Subcutaneous abdominal adipose tissue (tissue), 5 donors: ENCODE data around the gene KLHDC10.
"Not testable (repeated sequence)": the region's sequence is repeated elsewhere in the genome, so short reads cannot be mapped to it uniquely, and the experiment has no call there.

ENCODE experiments used
- H3K27ac ChIP-seq: one replicate; pipeline ENCODE4 v1.7.0; 2013; ENCODE audit warnings: low read depth, mild to moderate bottlenecking, inconsistent platforms, low read length, moderate library complexity
- H3K27me3 ChIP-seq, 5 donors: one replicate each; pipeline ENCODE4 v1.7.0; 2013; ENCODE audit warnings: low read length in 5 of 5, inconsistent platforms in 1 of 5; ENCODE audit not compliant: control insufficient read depth in 5 of 5, insufficient read depth in 4 of 5
- H3K36me3 ChIP-seq, 5 donors: one replicate each; pipeline ENCODE4 v1.7.0; 2013; ENCODE audit warnings: low read length in 5 of 5; ENCODE audit not compliant: control insufficient read depth in 5 of 5, insufficient read depth in 5 of 5
- H3K4me1 ChIP-seq, 5 donors: one replicate each; pipeline ENCODE4 v1.7.0; 2013; ENCODE audit warnings: low read length in 5 of 5, mild to moderate bottlenecking in 3 of 5, moderate library complexity in 1 of 5; ENCODE audit not compliant: control insufficient read depth in 5 of 5, insufficient read depth in 5 of 5
- H3K4me3 ChIP-seq, 5 donors: one replicate each; pipeline ENCODE4 v1.7.0; 2013; ENCODE audit warnings: low read length in 5 of 5, low read depth in 1 of 5
- H3K9ac ChIP-seq, 5 donors: one replicate each; pipeline ENCODE4 v1.7.0; 2013; ENCODE audit warnings: low read length in 5 of 5, mild to moderate bottlenecking in 4 of 5, moderate library complexity in 3 of 5
- H3K9me3 ChIP-seq, 5 donors: one replicate each; pipeline ENCODE4 v1.7.0; 2013; ENCODE audit warnings: low read length in 5 of 5; ENCODE audit not compliant: control insufficient read depth in 5 of 5
- donor health status: healthy.
- donor health status: healthy.
- donor health status: healthy.
- donor health status: healthy.
- donor health status: healthy.

KLHDC10 gene

DNA sequence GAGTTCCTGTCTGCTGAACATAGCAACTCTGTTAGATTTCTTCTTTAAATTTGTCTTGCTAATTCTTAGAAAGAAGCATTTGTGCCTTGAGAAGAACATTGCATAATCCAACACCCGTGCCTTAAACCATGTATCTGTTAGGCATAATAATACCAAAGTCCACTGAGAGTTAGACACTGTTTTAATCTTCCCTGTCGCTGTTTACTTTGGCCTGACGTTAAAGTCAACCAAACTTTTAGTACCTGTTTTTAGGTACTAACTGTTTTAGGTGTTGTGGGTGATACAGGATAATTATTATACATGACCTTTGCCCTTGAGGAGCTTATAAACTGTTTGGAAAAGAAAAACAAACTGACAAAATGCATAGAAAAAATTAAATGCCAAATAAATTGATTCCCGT is 43.6 kb downstream of the KLHDC10 start:
- no peak overlapping the region for H3K27ac ChIP-seq

DNA sequence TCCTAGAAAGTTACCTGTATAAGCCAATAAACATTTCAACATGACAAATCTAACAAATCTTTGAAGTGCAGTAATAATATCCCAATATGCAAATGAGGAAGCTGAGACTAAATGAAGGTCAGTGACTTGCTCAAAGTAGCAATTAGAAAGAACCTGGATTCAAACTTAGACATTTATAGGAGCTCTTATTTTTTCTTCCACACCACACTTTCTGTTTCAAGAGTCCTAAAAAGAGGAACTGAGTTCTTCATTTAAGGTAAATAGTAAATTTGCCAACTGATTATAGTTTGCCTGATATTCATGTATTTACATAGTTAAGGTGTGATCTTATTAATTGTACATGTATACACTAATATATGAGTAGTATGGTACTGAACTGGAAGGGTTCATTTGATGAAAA is 44.0 kb downstream of the KLHDC10 start:
- Histone ChIP-seq H3K4me3 (no peak overlapping the region), H3K9me3 (no peaks in the 10 kb centered on the region), H3K9ac (no peak overlapping the region), H3K27me3 (no peaks in the 10 kb centered on the region), H3K36me3 (peaks cover 0 to 9% (median 6%) of the 10 kb centered on the region in 5 donors), H3K27ac (no peak overlapping the region), H3K4me1 (peaks cover 0 to 4% (median 0%) of the 10 kb centered on the region in 5 donors)

More for the DNA sequence above, 43.6 kb downstream of the KLHDC10 start:
- Histone ChIP-seq H3K9me3 (no peaks in the 10 kb centered on the region), H3K4me3 (no peak overlapping the region), H3K27me3 (no peaks in the 10 kb centered on the region), H3K9ac (no peak overlapping the region), H3K4me1 (peaks cover 0 to 4% (median 0%) of the 10 kb centered on the region in 5 donors), H3K36me3 (peaks cover 0 to 8% (median 6%) of the 10 kb centered on the region in 5 donors)

- H3K4me1 ChIP-seq: peaks cover 0 to 4% (median 0%) of the 10 kb centered on the region in 5 donors
- H3K27ac ChIP-seq: no peak overlapping the region
- H3K9me3 ChIP-seq: no peaks in the 10 kb centered on the region
- peaks cover under 1 to 10% (median 6%) of the 10 kb centered on the region in 5 donors for H3K36me3 ChIP-seq
- no peak overlapping the region for H3K4me3 ChIP-seq
- H3K27me3 ChIP-seq: no peaks in the 10 kb centered on the region
- H3K9ac ChIP-seq: no peak overlapping the region
These were observed 44.4 kb downstream of the KLHDC10 start for GRCh38 chr7:130114776-130115175.

- Histone ChIP-seq H3K9ac (no peak overlapping the region), H3K9me3 (no peaks in the 10 kb centered on the region), H3K36me3 (peaks cover 27 to 37% (median 35%) of the 10 kb centered on the region in 5 donors), H3K27ac (no peak overlapping the region), H3K27me3 (no peaks in the 10 kb centered on the region), H3K4me1 (peaks cover 0 to 4% (median 0%) of the 10 kb centered on the region in 5 donors), H3K4me3 (no peak overlapping the region)
These were observed 48.0 kb downstream of the KLHDC10 start for GRCh38 chr7:130118294-130118693.

DNA sequence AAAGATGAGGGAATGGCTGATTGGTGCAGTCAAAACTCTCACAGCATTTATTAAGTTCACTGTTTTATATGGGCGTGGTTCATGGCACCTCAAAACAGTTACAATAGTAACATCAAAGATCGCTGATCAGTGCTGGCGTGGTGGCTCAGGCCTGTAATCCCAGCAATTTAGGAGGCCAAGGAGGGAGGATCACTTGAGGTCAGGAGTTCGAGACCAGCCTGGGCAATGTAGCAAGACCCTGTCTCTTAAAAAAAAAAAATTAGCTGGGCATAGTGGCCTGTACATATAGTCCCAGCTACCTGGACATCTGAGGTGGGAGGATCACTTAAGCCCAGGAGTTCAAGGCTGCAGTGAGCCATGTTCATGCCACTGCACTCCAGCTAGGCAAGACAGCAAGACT is 48.5 kb downstream of the KLHDC10 start:
- H3K9ac ChIP-seq: no peak overlapping the region
- no peaks in the 10 kb centered on the region for H3K9me3 ChIP-seq
- H3K4me3 ChIP-seq: no peak overlapping the region
- no peaks in the 10 kb centered on the region for H3K27me3 ChIP-seq
- peaks cover 0 to under 1% (median 0%) of the 10 kb centered on the region in 5 donors for H3K4me1 ChIP-seq
- no peak overlapping the region for H3K27ac ChIP-seq
- H3K36me3 ChIP-seq: peaks cover 30 to 42% (median 38%) of the 10 kb centered on the region in 5 donors

GRCh38 chr7:130123501-130123900 is 53.2 kb downstream of the KLHDC10 start:
- Histone ChIP-seq H3K4me1 (peaks cover 0 to 12% (median 7%) of the 10 kb centered on the region in 5 donors), H3K27me3 (no peaks in the 10 kb centered on the region), H3K4me3 (no peak overlapping the region), H3K27ac (no peak overlapping the region), H3K36me3 (peaks cover 43 to 68% (median 57%) of the 10 kb centered on the region in 5 donors), H3K9me3 (no peaks in the 10 kb centered on the region), H3K9ac (no peak overlapping the region)

- Histone ChIP-seq H3K4me1 (peaks cover 0 to 19% (median 11%) of the 10 kb centered on the region in 5 donors), H3K9ac (no peak overlapping the region), H3K27me3 (no peaks in the 10 kb centered on the region), H3K36me3 (peaks cover 41 to 76% (median 63%) of the 10 kb centered on the region in 5 donors), H3K27ac (no peak overlapping the region), H3K4me3 (no peak overlapping the region), H3K9me3 (no peaks in the 10 kb centered on the region)
These were observed 54.4 kb downstream of the KLHDC10 start for GRCh38 chr7:130124711-130125110.

GRCh38 chr7:130126840-130127239 is 56.5 kb downstream of the KLHDC10 start:
- H3K4me1 ChIP-seq: peaks cover 0 to 19% (median 11%) of the 10 kb centered on the region in 5 donors
- not testable (repeated sequence) for H3K27ac ChIP-seq, H3K4me3 ChIP-seq, H3K9ac ChIP-seq, H3K9me3 ChIP-seq, H3K27me3 ChIP-seq
- H3K36me3 ChIP-seq: peaks cover 34 to 76% (median 65%) of the 10 kb centered on the region in 5 donors

GRCh38 chr7:130127404-130127803 is 57.1 kb downstream of the KLHDC10 start:
- peaks cover 0 to 19% (median 11%) of the 10 kb centered on the region in 5 donors for H3K4me1 ChIP-seq
- H3K9me3 ChIP-seq: no peaks in the 10 kb centered on the region
- no peak overlapping the region for H3K4me3 ChIP-seq
- peaks cover 29 to 76% (median 64%) of the 10 kb centered on the region in 5 donors for H3K36me3 ChIP-seq
- peak overlapping the region in 2 of 5 donors; percentile 30 to 54 for H3K9ac ChIP-seq
- H3K27me3 ChIP-seq: no peaks in the 10 kb centered on the region
- no peak overlapping the region for H3K27ac ChIP-seq

DNA sequence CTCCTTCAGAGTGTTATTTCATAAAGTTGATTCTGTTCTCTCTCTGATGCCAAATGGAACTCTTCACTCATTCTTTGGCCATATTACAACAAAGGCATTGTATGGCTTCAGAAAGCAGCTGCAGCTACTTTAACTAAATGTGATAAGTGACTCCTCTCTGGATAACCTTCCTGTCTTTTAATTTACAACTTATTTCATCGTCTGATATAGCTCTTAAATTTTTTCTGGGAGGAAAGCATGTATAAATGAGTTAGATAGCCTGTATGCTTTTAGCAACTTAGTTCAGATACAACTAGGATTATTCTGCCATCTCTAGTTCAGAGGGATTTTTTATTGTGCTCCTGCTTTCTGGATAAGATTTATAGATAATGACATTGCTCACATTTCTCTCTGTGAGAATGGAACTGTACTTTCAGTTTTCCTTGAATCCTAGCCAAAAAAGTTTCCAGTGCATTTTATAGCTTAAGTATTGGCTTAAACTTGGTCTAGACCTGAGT is 57.5 kb downstream of the KLHDC10 start:
- Histone ChIP-seq H3K9me3 (no peaks in the 10 kb centered on the region), H3K9ac (peak overlapping the region in 2 of 5 donors; percentile 30 to 54), H3K27ac (no peak overlapping the region), H3K4me1 (peaks cover 0 to 19% (median 11%) of the 10 kb centered on the region in 5 donors), H3K36me3 (peaks cover 27 to 76% (median 64%) of the 10 kb centered on the region in 5 donors), H3K27me3 (no peaks in the 10 kb centered on the region), H3K4me3 (no peak overlapping the region)
